Measurements from ENCODE around the gene MACO1.

DNA sequence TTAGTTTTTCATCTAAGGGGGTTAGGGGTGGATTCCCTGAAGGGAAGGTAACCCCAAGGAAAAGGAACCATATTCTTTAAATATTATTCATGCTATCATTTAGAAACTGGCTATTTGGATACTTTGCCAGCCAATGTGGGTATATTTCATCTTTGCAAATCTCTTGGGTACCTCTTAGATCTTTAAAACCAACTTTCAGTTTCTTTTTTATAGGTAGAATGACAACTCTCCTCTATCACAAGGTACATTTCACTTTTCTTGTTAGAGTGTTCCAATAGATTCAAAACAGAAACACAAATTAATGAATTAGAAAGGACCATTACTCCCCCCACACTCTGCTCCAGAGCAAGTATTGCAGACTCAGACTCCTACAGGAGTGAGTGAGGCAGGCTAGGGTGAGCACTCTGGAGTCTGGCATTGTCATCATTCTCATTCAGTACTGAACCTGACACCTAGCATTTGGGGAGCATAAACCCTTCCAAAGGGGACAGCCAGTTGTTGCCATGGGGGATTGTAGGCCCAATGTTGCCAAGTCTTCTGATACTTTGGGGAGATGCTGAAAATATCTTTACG lies 43.0 kb downstream of the MACO1 start:
- TF ChIP-seq EZH2 (IDR thresholded peaks at IDR 0.05; ENCODE audit: insufficient read depth, poor library complexity, severe bottlenecking) (no peak), EZH2phosphoT487 (IDR thresholded peaks at IDR 0.05; ENCODE audit: insufficient read depth, low read depth) (no peak)

All from GM23248 (cell line).